AML-193 (cell line): ENCODE data around the gene PNPLA6.
"Not testable (repeated sequence)": the region's sequence is repeated elsewhere in the genome, so short reads cannot be mapped to it uniquely, and the experiment has no call there.

Source experiments
- DNase-seq, 2 experiments: peaks; one replicate each; lab custom pipeline; 2025; lab: John Stamatoyannopoulos, UW

PNPLA6 gene

DNA sequence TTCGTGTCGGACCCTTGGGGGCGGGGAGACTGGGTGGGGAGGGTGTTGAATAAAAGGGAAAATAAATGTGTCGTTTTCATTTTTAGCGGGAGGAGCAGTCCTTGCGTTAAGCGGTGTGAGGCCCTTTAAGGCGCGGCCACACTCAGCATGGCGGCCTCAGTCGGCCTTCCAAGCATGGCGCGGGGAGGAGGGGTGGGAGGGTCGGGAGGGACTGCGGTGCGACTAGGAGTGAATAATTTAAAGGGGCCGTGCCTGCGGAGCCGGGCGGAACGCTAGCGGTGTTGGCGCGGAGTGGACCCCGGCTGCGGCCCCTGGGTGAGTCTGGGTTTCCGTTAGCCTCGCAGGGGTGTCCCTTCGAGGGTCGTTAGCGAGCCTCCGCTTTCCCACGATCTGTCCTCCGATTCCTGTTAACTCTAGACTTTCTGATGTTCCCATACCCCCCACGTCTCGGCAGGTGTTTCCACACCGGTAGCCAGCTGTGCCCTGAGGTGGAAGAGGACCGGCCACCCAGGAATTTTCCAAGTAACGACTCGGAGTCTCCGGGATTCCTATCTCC is 1.5 kb upstream of the PNPLA6 start:
- DNase-seq: peak; percentile 57 to 68

GRCh38 chr19:7534531-7535046 is 928 bp upstream of the PNPLA6 start:
- DNase-seq: no peak

DNA sequence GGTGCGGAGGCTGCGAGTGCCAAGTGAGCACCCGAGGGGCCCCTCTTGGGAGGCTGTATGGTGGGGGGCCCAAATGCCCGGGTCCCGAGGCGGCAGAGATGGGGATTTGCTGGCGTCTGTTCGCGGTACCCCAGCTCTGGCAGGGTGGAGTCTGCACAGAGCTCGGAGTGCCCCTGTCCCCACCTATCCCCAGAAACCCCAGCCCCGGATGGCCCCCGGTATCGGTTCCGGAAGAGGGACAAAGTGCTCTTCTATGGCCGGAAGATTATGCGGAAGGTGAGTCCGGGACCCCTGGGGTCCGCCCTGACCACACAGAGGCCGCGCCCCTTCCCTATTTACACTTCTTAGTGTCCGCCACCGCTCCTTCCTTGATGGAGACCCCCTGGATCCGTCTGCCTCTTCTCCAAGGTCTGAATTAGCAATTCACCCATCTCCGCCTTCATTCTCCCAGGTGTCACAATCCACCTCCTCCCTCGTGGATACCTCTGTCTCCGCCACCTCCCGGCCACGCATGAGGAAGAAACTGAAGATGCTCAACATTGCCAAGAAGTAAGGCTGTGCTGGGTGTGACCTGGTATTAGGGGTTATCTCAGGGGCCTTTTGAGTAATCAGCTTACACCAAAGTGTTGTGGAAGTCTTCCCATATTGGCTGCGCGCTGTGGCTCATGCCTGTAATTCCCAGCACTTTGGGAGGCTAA is 630 bp downstream of the PNPLA6 start:
- DNase-seq: no peak

GRCh38 chr19:7538990-7539389 is 3.5 kb downstream of the PNPLA6 start:
- not testable (repeated sequence) for DNase-seq

DNA sequence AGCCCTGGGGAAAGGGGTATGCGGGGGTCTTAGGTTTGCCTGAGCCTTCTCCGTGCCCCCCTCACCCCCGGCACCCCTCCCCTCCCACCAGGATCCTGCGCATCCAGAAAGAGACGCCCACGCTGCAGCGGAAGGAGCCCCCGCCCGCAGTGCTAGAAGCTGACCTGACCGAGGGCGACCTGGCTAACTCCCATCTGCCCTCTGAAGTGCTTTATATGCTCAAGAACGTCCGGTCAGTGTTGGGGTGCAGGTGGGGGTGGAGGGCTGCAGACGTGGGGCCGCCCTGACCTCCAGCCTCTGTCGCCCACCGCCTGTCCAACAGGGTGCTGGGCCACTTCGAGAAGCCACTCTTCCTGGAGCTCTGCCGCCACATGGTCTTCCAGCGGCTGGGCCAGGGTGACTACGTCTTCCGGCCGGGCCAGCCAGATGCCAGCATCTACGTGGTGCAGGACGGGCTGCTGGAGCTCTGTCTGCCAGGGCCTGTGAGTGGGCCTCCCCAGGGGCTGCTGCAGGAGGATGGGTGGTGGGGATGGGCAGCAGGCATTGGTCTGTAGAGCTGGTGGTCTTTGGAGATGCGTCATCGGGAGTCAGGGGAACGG is 4.4 kb downstream of the PNPLA6 start:
- DNase-seq: no peak

DNA sequence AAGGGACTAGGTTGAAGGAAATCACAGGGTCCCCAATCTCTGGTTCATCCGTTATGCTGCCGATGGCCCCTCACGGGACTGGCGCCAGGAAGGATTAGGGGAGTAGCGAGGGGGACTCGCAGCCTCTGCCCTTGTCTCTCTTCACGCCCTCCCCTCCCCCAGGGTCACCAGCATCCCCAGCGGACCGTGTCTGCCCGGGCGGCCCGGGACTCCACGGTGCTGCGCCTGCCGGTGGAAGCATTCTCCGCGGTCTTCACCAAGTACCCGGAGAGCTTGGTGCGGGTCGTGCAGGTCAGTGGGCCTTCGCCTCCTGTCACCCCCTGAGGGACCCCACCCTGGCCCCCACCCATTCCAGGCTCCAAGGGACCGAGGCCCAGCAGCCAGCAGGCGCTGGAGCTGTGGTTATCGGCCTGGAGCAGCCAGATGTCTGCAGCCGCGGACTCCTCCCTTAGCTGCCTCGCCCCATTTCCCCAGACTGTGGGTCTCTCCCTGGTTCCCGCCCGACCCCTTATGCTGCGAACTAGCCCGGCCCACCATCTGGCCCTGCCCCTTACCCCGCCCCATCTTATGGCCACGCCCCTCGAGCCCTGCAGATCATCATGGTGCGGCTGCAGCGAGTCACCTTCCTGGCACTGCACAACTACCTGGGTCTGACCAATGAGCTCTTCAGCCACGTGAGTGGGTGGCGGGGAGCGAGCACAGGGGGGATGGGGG is 5.4 kb downstream of the PNPLA6 start:
- no peak for DNase-seq

- no peak for DNase-seq
These were observed 5.9 kb downstream of the PNPLA6 start for GRCh38 chr19:7541475-7541824.

DNA sequence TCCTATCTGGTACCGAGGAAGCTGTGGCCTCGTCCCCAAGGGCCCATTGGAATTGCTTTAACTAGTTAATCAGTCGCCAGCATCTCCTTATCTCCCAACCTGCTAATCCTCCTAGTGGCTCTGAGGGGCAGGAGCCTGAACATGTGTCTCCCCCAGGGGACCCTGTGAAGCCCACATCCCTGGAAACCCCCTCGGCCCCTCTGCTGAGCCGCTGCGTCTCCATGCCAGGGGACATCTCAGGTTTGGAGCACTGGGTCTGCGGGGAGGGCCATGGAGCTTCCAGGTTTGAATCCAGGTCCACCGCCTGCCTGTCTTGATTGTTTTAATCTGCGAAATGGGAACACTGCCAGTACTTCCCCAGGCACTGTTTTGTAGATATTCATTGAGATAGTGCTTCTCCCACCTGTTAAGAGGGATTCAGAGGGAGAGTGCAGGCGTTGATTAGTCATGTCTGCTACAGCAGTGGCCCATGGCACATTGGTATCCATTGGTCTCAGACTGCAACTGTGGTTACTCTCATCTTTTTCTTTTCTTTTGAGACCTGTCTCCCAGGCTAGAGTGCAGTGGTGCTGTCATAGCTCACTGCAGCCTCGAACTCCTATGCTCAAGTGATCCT is 6.4 kb downstream of the PNPLA6 start:
- DNase-seq: no peak

DNA sequence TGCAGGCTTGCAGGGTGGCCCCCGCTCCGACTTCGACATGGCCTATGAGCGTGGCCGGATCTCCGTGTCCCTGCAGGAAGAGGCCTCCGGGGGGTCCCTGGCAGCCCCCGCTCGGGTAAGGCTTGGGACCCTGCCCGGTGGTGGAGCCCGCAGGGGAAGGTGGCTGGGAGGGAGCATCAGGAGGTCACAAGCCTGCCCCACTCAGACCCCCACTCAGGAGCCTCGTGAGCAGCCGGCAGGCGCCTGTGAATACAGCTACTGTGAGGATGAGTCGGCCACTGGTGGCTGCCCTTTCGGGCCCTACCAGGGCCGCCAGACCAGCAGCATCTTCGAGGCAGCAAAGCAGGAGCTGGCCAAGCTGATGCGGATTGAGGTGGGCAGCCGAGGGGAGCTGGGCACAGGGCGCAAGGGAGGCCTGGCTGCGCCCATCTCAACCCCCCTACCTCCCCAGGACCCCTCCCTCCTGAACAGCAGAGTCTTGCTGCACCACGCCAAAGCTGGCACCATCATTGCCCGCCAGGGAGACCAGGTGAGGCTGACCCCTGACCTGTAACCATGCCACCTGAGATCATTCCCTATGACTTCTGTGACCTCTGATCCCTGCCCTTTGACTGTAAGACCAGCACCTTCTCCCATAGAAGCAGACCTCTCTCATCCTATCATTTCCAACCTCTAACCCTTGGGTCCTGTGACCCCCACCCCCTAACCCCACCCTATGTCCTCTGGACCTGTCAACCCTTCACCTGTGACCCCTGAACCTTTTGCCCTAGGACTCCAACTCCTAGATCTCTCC is 7.2 kb downstream of the PNPLA6 start:
- DNase-seq: no peak

DNA sequence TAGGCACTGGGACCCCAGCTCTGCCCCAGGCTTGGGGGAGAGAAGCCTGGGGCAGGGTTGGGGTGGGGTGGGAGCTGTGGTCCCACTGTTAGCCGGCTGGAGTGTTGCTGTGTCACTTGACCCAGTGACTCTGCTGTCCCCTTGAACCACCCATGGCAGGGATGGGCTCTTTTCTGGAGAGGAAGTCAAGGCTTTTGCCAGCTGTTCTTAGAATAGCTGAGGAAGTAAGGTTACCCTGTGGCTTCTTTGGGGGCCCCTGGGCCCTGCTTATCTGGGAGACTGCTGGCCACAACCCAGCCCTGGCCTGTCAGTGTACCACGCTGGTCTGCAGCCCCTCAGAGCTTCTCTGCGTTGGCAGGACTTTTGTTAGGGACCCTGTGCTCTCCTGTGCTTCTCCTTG is 9.1 kb downstream of the PNPLA6 start:
- peak; percentile 48 to 66 for DNase-seq

- DNase-seq: no peak
These were observed 9.8 kb downstream of the PNPLA6 start for GRCh38 chr19:7545300-7545699.

DNA sequence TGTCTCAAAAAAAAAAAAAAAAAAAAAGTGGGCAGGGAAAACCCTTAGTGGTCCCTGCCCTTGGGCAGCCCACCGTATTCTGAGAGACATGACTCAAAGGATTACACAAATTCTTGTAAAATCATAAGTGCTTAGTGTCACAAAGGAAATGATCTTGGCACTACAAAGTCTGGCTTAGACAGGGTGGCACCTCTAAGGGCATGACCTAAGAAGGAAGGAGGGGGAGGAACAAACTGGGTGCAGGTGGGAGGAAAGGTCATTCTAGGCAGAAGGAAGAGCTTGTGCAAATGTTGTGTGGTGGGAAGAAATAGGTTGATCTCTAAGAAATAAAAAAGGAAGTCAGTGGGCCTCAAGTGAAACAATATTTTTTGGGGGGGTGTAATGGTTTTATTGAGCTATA is 10.4 kb downstream of the PNPLA6 start:
- DNase-seq: peak; percentile 56 to 59

DNA sequence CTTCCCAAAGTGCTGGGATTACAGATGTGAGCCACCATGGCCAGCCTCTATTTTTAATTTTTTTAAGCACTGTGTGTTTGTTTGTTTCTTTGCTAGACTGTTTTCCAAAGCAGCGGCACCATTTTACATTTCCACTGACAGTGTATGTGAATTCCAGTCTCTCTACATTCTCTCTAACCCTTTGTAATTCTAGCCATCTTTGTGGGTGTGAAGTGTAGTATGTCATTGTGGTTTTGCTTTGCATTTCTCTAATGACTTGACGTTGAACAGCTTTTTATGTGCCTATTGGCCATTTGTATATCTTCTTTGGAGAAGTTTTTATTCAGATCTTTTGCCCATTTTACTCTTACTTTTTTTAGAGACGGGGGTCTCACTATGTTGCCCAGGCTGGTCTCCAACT is 11.6 kb downstream of the PNPLA6 start:
- no peak for DNase-seq

DNA sequence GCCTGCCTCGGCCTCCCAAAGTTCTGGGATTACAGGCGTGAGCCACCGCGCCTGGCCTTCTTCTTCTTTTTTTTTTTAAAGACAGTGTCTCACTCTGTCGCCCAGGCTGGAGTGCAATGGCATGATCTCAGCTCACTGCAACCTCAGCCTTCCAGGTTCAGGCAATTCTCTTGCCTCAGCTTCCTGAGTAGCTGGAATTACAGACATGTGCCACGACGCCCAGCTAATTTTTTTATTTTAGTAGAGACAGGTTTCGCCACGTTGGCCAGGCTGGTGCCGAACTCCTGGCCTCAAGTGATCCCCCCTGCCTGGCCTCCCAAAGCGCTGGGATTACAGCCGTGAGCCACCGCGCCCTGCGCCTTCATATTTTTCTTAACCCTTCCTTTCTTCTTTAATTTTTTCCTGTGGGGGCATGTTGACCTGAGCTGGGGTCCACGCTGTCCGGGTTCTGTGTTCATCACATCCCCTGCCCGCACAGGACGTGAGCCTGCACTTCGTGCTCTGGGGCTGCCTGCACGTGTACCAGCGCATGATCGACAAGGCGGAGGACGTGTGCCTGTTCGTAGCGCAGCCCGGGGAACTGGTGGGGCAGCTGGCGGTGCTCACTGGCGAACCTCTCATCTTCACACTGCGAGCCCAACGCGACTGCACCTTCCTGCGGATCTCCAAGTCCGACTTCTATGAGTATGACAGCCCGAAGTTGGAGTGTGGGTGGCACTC is 14.1 kb downstream of the PNPLA6 start:
- DNase-seq: no peak

DNA sequence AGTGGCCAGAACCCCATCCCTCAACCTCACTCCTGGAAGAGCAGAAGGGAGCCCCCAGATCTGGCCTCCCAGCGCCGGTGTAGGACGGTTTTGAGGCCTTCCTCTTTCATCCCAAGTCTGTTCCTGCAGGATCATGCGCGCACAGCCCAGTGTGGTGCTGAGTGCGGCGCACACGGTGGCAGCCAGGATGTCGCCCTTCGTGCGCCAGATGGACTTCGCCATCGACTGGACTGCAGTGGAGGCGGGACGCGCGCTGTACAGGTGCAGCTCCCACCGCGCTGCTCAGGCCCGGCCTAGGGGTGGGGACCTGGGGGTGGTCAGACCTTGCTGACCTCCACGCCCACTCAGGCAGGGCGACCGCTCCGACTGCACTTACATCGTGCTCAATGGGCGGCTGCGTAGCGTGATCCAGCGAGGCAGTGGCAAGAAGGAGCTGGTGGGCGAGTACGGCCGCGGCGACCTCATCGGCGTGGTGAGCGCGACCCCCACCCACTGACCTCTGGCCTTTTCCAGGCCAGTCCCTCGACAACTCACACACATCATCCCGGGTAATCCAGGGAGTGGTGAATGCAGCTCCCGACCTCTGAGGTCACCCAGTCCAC is 14.8 kb downstream of the PNPLA6 start:
- no peak for DNase-seq

- DNase-seq: no peak
These were observed 15.7 kb downstream of the PNPLA6 start for GRCh38 chr19:7550987-7551761.

- no peak for DNase-seq
These were observed 17.3 kb downstream of the PNPLA6 start for GRCh38 chr19:7552781-7553180.

DNA sequence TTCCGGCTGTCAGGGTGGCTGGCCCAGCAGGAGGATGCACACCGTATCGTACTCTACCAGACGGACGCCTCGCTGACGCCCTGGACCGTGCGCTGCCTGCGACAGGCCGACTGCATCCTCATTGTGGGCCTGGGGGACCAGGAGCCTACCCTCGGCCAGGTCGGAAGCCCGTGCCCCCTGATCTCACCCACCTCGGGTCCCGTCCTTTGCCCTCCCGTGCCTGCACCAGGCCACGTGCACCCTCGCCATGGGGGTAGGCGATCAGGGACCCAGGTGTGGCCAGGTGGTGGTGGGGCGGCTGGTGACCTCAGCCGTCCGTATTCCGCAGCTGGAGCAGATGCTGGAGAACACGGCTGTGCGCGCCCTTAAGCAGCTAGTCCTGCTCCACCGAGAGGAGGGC is 19.0 kb downstream of the PNPLA6 start:
- no peak for DNase-seq

- no peak for DNase-seq
These were observed 19.7 kb downstream of the PNPLA6 start for GRCh38 chr19:7554990-7555864.
